CD4-positive, alpha-beta T cell treated with Interleukin-2 at 100 ng/mL for 4 hours (primary cell): Measurements from ENCODE around the gene CUL9.

ENCODE experiments used
- DNase-seq: peaks from one replicate; pipeline ENCODE4 v3.0.0-alpha.2; 2020; ENCODE audit warnings: low spot score

The CUL9 gene

GRCh38 chr6:43256670-43257366 is 74.8 kb downstream of the CUL9 start:
- DNase-seq = no peak

GRCh38 chr6:43257367-43258145 is 75.6 kb downstream of the CUL9 start:
- no peak for DNase-seq

GRCh38 chr6:43258180-43258579 is 76.2 kb downstream of the CUL9 start:
- DNase-seq = no peak

GRCh38 chr6:43258807-43259686 is 77.1 kb downstream of the CUL9 start:
- DNase-seq = no peak

- no peak for DNase-seq
Measured at GRCh38 chr6:43260791-43261190, 78.8 kb downstream of the CUL9 start.

- no peak for DNase-seq
Measured at GRCh38 chr6:43261198-43261597, 79.2 kb downstream of the CUL9 start.

GRCh38 chr6:43262000-43262779 is 80.2 kb downstream of the CUL9 start:
- DNase-seq = no peak

- no peak for DNase-seq
Measured at GRCh38 chr6:43262780-43263313, 80.9 kb downstream of the CUL9 start.

- DNase-seq = peak; percentile 80
Measured at GRCh38 chr6:43263314-43264178, 81.5 kb downstream of the CUL9 start.

GRCh38 chr6:43264599-43265145 is 82.7 kb downstream of the CUL9 start:
- DNase-seq = no peak

GRCh38 chr6:43265564-43265963 is 83.6 kb downstream of the CUL9 start:
- no peak for DNase-seq

- no peak for DNase-seq
Measured at GRCh38 chr6:43267619-43268354, 85.8 kb downstream of the CUL9 start.

- DNase-seq = no peak
Measured at GRCh38 chr6:43268355-43268700, 86.3 kb downstream of the CUL9 start.

- DNase-seq = no peak
Measured at GRCh38 chr6:43268782-43269272, 86.8 kb downstream of the CUL9 start.

GRCh38 chr6:43269273-43270007 is 87.4 kb downstream of the CUL9 start:
- DNase-seq = peak; percentile 32

GRCh38 chr6:43271103-43271815 is 89.3 kb downstream of the CUL9 start:
- no peak for DNase-seq

GRCh38 chr6:43271944-43272343 is 89.9 kb downstream of the CUL9 start:
- no peak for DNase-seq

GRCh38 chr6:43273707-43274106 is 91.7 kb downstream of the CUL9 start:
- no peak for DNase-seq
